Caco-2 (cell line): ENCODE results near the gene TTC7B. TPM values are rescaled to one million over a fixed set of nuclear protein-coding genes. Genes with fewer than 3 reads are reported as not detected.

Source experiments
- BruUV-seq: library from RNA; stranded (reverse); fragments of 400-500 nt; replicated peaks from 2 replicates; lab custom pipeline; 2021; lab: Mats Ljungman, UMichigan
- CTCF ChIA-PET: fragments of 300-600 bp; sonication (Branson Sonifier 250); formaldehyde crosslinking; loops from one replicate; lab custom pipeline; 2022; ENCODE audit warnings: antibody characterized with exemption; lab: Charles Lee
- POLR2A ChIA-PET: fragments of 300-600 bp; sonication (Branson Sonifier 250); formaldehyde crosslinking; loops from one replicate; lab custom pipeline; 2022; ENCODE audit warnings: antibody characterized with exemption; lab: Charles Lee
- DNase-seq, 2 experiments: peaks; one replicate each; pipeline versions ENCODE4 v3.0.0 to v3.0.0-alpha.2; 2020 to 2022
- H3K27me3 ChIP-seq: replicated peaks from 2 replicates; pipeline ENCODE4 v1.6.0; 2011; ENCODE audit warnings: low read length; ENCODE audit not compliant: control insufficient read depth, insufficient read depth
- H3K36me3 ChIP-seq: 2 replicates; pipeline ENCODE4 v1.5.1; 2011; ENCODE audit warnings: low read length; ENCODE audit not compliant: control insufficient read depth, insufficient read depth
- H3K4me1 ChIP-seq: fragments of 250-450 bp; sonication (Bioruptor Pico); 2 replicates; pipeline ENCODE4 v1.5.1; 2020; ENCODE audit warnings: mild to moderate bottlenecking
- H3K4me3 ChIP-seq: 2 replicates; pipeline ENCODE4 v1.5.1; 2011; ENCODE audit warnings: low read depth, mild to moderate bottlenecking, control low read depth, low read length
- H3K9me3 ChIP-seq: fragments of 250-450 bp; sonication (Bioruptor Pico); 2 replicates; pipeline ENCODE4 v1.5.1; 2020; ENCODE audit warnings: mild to moderate bottlenecking, moderate library complexity
- H3K27ac Mint-ChIP-seq: one replicate; pipeline ENCODE4 v1.8.0; 2022; ENCODE audit warnings: mixed read lengths; ENCODE audit not compliant: unreplicated experiment
- H3K27me3 Mint-ChIP-seq: one replicate; pipeline ENCODE4 v1.8.0; 2022; ENCODE audit warnings: mixed read lengths; ENCODE audit not compliant: insufficient read depth, unreplicated experiment
- H3K36me3 Mint-ChIP-seq: one replicate; pipeline ENCODE4 v1.8.0; 2022; ENCODE audit warnings: mild to moderate bottlenecking, mixed read lengths; ENCODE audit not compliant: insufficient read depth, unreplicated experiment
- H3K4me1 Mint-ChIP-seq: one replicate; pipeline ENCODE4 v1.8.0; 2022; ENCODE audit warnings: low read depth, mixed read lengths; ENCODE audit not compliant: unreplicated experiment
- H3K4me3 Mint-ChIP-seq: one replicate; pipeline ENCODE4 v1.8.0; 2022; ENCODE audit warnings: mild to moderate bottlenecking, moderate library complexity, mixed read lengths; ENCODE audit not compliant: unreplicated experiment
- H3K9me3 Mint-ChIP-seq: one replicate; pipeline ENCODE4 v1.8.0; 2022; ENCODE audit warnings: mixed read lengths; ENCODE audit not compliant: unreplicated experiment
- intact Hi-C: fragments of 100-400 bp; cut with micrococcal nuclease; formaldehyde crosslinking; loops from one replicate; pipeline ENCODE4 v1.10.0; 2022; ENCODE audit not compliant: unreplicated experiment
- total RNA-seq: library from RNA; stranded (reverse); gene quantifications from 2 replicates; pipeline ENCODE4 v1.2.3, GENCODE V29; 2022
- TF ChIP-seq, protein P1 (sequence below), 2 experiments: fragments of 200-600 bp in 1 of 2; IDR thresholded peaks; 1 replicate in 1 of 2; 2 replicates in 1 of 2; pipeline versions ENCODE4 v1.5.1 to v1.8.0; 2011 to 2022; ENCODE audit warnings: antibody characterized with exemption in 1 of 2, control low read depth in 1 of 2, inconsistent platforms in 1 of 2, low read depth in 1 of 2, low read length in 1 of 2, mild to moderate bottlenecking in 1 of 2, moderate library complexity in 1 of 2; ENCODE audit not compliant: insufficient read depth in 1 of 2, severe bottlenecking in 1 of 2, unreplicated experiment in 1 of 2

TTC7B gene
- total RNA-seq, 1 experiment from 2014 or later: 28.5 TPM

DNA sequence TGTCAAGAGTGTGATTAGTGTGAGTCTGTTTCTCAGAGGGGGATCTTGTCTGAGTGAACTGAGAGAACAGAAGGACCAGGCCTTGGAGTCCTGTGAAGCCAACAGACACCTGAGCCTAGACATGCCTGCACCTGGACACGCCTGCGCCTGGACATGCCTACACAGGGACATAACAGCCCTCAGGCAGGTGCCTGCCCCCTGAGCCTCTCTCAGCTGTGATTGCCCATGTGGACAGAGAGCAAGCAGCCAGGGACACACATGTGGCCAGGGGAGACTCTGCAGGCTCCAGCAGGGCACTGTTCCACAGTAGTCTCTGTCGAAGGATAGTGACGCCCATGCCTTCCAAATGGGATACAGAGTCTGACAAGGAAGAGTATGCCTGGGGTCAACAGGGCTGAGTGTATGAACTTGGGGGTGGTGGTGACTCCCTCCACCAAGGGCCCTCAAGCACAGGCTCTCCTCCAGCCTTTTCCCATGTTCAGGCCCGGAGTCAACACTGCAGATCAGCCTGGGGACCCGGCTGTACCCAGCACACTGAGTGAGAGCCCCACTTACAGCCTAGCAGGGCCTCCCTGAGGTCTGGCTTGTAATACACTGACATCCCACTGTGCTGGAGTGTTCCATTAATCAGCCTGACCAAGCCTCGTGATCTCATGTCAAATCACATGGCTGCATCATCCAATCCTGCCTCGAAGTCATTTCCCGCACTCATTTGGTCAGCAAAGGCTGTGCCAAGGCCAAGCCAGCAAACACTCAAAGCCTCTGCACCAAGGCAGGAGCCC, 246.4 kb downstream of the TTC7B start:
- no peaks in the 10 kb centered on the region for H3K9me3 ChIP-seq
- TF ChIP-seq, protein P1, sequence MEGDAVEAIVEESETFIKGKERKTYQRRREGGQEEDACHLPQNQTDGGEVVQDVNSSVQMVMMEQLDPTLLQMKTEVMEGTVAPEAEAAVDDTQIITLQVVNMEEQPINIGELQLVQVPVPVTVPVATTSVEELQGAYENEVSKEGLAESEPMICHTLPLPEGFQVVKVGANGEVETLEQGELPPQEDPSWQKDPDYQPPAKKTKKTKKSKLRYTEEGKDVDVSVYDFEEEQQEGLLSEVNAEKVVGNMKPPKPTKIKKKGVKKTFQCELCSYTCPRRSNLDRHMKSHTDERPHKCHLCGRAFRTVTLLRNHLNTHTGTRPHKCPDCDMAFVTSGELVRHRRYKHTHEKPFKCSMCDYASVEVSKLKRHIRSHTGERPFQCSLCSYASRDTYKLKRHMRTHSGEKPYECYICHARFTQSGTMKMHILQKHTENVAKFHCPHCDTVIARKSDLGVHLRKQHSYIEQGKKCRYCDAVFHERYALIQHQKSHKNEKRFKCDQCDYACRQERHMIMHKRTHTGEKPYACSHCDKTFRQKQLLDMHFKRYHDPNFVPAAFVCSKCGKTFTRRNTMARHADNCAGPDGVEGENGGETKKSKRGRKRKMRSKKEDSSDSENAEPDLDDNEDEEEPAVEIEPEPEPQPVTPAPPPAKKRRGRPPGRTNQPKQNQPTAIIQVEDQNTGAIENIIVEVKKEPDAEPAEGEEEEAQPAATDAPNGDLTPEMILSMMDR (IDR thresholded peaks at IDR 0.05; ENCODE audit: insufficient read depth in 1 of 2, low read depth in 1 of 2, low read length in 1 of 2, severe bottlenecking in 1 of 2, unreplicated experiment in 1 of 2): no peak
- H3K4me1 Mint-ChIP-seq: no peaks in the 10 kb centered on the region
- CTCF ChIA-PET: no interaction called here
- no peak overlapping the region for H3K4me3 Mint-ChIP-seq
- no peaks in the 10 kb centered on the region for H3K9me3 Mint-ChIP-seq
- no peak overlapping the region for H3K4me3 ChIP-seq
- BruUV-seq: no TSS peak
- POLR2A ChIA-PET: no interaction called here
- H3K4me1 ChIP-seq: no peaks in the 10 kb centered on the region
- H3K36me3 ChIP-seq: no peaks in the 10 kb centered on the region
- H3K27me3 ChIP-seq: no peaks in the 10 kb centered on the region
- no peaks in the 10 kb centered on the region for H3K36me3 Mint-ChIP-seq
- no peak overlapping the region for H3K27ac Mint-ChIP-seq
- DNase-seq: no peak
- intact Hi-C loops: no loop called here
- H3K27me3 Mint-ChIP-seq: no peaks in the 10 kb centered on the region

DNA sequence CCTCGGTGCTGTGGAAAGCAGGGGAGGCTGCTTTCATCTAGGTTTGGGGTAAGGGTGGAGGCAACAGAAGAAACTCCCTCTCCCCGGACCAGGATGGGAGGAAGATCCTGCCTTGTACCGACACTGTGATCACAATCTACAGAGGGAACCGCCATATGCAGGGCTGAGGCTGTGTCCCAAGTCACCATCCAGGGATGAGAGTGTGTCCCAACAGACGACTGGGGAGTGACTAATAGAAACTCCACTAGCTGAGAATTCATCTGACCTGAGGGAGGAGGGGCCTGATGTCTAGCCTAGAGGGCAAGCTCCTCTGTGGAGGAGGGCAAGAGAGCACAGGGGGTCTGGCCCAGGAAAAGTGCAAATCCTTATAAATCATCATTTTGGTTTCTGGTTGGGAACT, 247.0 kb downstream of the TTC7B start:
- intact Hi-C loops: no loop called here
- DNase-seq: no peak
- Mint-ChIP-seq H3K27ac (no peak overlapping the region), H3K4me3 (no peak overlapping the region), H3K36me3 (no peaks in the 10 kb centered on the region), H3K9me3 (no peaks in the 10 kb centered on the region), H3K4me1 (no peaks in the 10 kb centered on the region), H3K27me3 (no peaks in the 10 kb centered on the region)
- no peaks in the 10 kb centered on the region for H3K27me3 ChIP-seq
- POLR2A ChIA-PET: no interaction called here
- BruUV-seq: no TSS peak
- no peaks in the 10 kb centered on the region for H3K36me3 ChIP-seq
- no peak overlapping the region for H3K4me3 ChIP-seq
- no peaks in the 10 kb centered on the region for H3K4me1 ChIP-seq
- CTCF ChIA-PET: no interaction called here
- H3K9me3 ChIP-seq: no peaks in the 10 kb centered on the region
- TF ChIP-seq, protein P1 (IDR thresholded peaks at IDR 0.05; ENCODE audit: insufficient read depth in 1 of 2, low read depth in 1 of 2, low read length in 1 of 2, severe bottlenecking in 1 of 2, unreplicated experiment in 1 of 2): no peak

DNA sequence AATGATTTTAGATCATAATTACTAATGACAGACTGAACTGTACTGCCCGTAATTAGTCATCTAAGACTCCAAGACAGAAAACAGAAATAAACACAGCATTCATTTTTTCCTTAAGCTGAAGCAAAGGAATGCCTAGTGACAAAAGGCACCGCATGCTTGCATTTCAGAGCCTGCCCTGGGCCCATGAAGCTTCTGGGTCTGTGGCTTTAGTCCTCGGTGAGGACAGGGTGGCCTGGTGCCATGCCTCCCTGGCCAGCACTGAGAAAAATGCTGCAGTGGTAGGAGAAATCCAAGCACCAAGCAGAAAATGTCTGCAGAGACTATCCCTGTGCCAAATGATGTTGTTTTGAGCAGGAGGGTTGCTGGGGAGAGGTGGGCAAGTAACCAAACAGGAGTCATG, 247.8 kb downstream of the TTC7B start:
- intact Hi-C loops: no loop called here
- no peaks in the 10 kb centered on the region for H3K27me3 Mint-ChIP-seq
- POLR2A ChIA-PET: no interaction called here
- CTCF ChIA-PET: no interaction called here
- H3K4me1 ChIP-seq: no peaks in the 10 kb centered on the region
- H3K27ac Mint-ChIP-seq: no peak overlapping the region
- H3K9me3 Mint-ChIP-seq: no peaks in the 10 kb centered on the region
- TF ChIP-seq, protein P1 (IDR thresholded peaks at IDR 0.05; ENCODE audit: insufficient read depth in 1 of 2, low read depth in 1 of 2, low read length in 1 of 2, severe bottlenecking in 1 of 2, unreplicated experiment in 1 of 2): no peak
- no peak overlapping the region for H3K4me3 Mint-ChIP-seq
- H3K9me3 ChIP-seq: no peaks in the 10 kb centered on the region
- no TSS peak for BruUV-seq
- no peak for DNase-seq
- H3K4me1 Mint-ChIP-seq: no peaks in the 10 kb centered on the region
- no peak overlapping the region for H3K4me3 ChIP-seq
- no peaks in the 10 kb centered on the region for H3K36me3 ChIP-seq
- no peaks in the 10 kb centered on the region for H3K27me3 ChIP-seq
- H3K36me3 Mint-ChIP-seq: no peaks in the 10 kb centered on the region
